Activated T-cell treated with anti-CD3 and anti-CD28 coated beads for 1 hour (primary cell): Measurements from ENCODE around the gene SLC6A12.

ENCODE experiments used
- DNase-seq: peaks from one replicate; pipeline ENCODE4 v3.0.0-alpha.2; 2020; ENCODE audit warnings: low read depth

SLC6A12 gene

DNA sequence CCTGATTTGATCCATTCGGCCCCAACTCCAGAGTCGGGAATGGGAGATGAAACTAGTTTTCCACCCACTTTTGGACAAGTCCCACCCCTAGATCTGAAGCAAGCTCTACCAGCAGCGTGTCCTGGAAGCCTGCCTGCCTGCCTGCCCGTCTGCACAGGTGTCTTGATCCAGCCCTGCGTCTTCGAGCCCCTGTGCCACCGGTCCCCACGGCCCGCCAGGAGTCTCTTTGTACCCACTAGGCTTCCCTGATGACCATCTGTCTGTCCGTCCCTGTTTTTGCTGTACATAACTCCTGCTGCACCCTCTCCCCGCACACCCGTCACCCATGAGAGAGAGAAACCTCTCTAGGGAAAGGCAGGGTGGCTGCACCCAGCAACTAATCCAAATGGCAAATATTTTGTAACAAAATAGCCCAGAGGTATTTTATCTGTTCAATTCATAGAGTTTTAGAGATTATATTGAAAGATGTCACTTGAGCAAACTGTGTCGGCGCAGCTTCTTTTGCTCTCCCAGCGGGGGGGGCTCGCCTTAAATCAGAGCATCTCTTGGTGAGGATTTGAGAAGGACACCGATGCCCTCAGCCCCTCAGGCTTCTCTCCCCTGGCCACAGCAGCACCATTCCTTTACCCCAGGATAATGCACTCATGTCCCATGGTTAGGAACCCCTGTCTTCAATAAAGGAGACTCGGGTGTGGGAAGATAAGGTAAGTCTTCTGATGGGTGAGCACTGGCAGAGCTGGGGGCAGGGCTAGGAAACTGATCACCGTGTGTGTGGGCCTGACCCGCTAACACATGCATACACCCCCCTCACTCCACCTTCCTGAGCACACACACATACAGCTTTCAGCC lies 35.8 kb downstream of the SLC6A12 start:
- no peak for DNase-seq

DNA sequence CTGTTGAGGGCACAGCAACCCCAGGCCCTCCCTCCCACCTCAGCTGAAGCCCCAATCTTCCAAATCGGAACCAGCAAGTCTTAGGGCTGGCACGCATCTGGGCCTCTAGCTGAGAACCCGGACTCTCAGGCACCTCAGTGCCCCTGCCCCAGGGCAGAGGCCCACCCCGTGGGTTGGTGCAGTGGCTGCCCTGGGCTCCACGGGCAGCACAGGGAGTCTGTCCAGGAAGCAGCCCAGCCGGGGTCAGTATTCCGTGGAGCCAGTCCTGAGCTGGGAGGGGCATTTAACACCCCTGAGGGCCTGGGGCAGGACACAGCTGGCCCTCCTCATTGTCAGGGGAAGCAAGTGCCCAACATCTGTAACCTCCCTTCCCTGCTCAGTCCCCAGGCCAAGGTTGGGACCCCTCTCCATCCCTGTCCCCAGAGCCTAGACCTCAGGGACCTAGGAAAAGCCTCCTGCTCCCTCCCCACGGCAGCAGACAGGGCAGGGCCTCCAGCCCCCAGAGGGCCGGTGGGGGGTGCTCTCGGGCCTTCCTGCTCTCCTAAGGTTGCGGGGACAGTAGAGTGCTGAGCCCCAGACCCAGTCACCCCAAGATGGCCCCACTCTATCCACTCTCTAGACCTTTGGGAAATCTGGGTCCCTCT lies 36.5 kb downstream of the SLC6A12 start:
- DNase-seq = no peak

DNA sequence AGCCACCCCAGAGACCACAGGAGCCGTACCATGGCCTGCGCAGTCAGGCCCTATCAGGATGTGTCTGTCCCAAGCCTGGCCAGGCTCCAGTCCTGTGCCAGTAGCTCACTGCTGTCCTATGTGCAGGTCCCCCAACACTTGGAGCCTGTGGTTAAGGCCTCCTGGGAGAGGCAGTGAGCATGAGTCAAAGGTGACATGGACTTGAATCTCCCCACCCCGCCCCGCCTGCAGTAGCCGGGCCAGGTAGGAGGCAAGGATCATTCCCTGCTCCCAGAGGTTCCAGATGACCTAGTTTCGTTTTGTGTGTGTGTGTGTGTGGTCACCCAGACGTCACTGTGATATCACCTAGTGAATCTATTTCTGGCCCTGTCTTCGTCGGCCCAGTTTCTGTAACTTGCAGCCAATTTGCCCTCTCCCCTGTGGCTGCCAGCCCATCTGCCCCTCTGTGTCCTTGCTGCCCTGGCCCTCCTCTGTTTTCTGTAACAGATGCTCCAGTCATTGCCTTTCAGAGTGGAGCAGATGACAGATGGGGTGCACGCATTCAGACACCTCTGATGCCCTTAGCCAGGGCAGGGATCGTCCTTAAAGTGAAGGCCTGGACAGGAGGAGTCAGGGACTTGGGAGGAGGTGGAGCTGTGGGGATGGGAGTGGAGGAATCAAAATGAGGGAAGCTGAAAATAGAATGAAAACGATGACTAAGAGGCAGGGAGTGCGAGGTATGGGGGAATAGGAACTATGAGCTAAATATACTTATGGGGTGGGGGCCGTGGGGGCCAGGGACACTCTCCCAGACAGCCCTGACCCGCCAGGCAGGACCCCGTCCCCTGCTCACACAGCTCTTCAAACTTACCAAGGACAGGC lies 37.4 kb downstream of the SLC6A12 start:
- DNase-seq = no peak

DNA sequence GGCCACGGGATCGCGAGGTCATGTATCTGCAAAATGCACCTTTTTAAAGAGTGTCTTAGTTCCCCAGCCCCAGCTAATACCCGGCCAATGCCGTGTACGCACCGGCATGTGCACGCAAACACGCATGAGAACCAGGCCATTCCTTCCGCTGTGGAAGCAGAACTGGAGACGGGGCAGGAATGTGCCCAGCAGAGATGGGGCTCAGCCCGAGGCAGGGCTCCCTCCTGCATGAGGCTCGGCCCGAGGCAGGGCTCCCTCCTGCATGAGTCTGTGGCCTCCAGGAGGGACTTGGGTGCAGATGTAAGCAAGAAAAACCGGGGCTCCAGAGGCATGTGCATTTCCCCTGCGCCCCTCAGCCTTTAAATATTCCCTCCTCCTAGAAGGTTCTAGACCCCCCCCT lies 38.2 kb downstream of the SLC6A12 start:
- DNase-seq = no peak

DNA sequence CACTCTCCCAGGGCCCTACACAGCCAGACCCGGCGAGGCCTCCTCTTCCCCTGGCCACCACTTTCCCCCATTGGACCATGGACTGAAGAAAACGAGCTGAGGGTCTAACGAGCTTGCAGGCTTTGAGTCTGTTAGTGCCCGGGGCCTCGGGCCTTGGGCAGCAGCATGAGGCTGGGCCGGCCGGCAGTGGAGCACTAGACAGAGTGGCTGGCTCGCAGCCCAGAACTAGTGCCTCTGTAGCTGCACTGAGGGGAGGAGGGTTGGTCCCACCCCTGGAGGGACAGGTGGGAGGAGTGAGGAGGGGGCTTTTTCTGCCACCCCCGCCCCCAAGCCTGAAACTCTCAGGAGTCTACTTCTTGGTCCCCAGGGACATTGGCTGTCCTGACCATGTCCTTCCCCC lies 38.7 kb downstream of the SLC6A12 start:
- no peak for DNase-seq

DNA sequence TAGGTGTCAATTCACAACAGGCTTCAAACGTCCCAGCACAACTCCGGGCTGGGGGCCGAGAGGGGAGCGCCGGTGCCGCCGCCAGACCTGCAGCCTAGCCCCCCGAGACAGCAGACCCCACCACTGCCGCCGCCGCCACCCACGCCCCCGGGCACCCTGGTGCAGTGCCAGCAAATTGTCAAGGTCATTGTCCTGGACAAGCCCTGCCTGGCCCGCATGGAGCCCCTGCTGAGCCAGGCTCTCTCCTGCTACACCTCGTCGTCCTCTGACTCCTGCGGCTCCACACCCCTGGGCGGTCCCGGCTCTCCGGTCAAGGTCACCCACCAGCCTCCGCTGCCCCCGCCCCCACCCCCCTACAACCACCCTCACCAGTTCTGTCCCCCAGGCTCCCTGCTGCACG lies 39.4 kb downstream of the SLC6A12 start:
- DNase-seq = no peak

DNA sequence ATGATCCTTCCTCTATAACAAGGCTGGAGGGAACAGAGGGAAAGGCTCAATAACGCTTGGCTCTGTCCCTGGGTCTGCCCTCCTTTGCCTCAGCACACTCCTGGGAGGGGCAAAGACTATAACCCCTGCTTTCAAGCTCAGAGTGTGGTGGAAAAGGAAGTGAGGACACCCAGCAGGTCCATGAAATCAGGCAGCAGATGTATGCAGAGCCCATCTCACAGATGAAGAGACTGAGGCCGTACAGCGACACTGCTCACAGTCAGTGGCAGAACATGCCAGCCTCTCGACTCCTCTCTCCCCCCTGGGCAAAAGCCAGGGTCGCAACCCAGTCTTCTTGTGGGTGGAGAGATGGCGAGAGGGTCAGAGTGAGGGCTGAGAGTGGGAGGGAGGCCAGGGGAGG lies 39.8 kb downstream of the SLC6A12 start:
- no peak for DNase-seq

DNA sequence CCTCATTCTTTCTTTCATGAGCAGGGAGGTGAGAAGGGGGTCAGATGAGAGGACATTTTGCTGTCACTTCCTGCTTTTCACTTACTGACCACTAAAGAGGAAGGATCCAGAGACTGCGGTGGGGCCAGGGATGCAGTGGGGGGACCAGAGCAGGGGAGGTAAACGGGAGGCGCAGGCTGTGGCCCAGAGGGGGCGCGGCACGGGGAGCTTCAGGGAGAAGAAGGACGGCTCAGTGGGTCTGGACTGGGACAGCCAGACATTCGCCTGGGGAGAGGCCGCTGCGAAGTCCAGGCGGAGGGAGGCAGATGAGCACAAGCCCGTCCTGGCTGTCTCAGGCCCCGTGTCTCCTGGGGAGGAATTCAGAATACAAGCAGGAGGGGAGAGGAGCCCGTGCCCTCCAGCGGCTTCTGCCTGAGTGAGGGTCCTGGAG lies 41.2 kb downstream of the SLC6A12 start:
- DNase-seq = no peak

DNA sequence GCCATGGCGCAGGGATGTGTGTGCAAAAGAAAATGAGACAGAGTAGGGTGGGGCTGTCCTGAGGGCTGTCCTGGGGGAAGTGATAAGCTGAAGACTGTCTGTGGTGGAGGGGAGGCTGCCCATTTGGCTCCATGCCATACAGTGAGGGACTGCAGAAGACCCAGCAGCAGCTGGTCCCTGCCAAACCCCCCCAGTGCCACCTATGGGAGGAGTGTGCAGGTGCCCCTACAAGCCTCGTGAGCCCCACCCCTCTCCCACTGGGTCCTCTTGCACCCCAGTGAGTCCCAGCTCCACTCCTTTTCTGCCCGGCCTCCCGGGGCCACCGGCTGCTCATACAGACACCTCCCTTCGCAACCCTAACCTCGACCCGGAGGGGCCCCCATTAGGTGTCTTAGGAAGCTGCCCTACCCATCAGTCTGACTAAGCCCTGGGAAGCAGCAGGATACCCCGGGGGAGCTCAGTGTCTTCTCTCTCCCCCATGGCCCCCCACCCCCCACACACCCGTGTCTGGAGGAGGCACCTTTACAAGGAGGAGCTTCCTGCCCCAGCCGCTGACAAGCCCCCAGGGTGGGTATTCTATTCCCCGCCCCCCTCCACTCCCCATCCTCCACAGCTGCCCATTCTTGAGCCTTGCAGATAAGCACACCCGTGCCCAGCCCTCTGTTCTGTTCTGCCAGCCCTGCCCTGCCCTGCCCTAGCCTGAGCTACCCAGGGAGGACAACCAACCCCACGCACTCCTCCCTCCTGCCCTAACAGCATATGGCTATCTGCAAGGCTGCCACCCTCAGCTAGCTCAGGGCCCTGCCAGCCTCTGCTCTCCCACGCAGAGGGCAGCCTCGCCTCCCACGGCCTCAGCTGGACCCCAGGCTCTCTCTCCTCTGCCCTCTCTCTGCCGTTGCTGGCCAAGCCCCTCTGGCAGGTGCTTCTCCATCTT lies 41.9 kb downstream of the SLC6A12 start:
- no peak for DNase-seq

DNA sequence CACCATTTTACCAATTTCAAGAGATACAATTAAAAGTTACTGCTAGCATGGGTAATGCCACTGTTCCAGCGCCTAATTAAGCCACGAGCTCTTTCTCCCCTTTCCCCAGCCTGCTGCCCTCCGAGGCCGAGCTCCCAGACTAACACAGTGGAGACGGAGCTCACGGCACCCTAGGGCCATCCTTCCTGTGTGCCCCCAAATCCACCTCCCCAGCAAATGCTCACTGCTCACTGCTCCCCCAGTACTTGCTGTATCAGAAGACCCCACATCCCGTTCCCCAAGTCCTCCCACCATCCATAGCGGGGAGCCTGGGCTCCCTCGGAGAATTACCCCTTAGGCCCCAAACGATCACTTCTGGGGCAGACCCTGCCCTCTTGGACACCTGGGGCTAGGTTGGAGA lies 42.7 kb downstream of the SLC6A12 start:
- no peak for DNase-seq

DNA sequence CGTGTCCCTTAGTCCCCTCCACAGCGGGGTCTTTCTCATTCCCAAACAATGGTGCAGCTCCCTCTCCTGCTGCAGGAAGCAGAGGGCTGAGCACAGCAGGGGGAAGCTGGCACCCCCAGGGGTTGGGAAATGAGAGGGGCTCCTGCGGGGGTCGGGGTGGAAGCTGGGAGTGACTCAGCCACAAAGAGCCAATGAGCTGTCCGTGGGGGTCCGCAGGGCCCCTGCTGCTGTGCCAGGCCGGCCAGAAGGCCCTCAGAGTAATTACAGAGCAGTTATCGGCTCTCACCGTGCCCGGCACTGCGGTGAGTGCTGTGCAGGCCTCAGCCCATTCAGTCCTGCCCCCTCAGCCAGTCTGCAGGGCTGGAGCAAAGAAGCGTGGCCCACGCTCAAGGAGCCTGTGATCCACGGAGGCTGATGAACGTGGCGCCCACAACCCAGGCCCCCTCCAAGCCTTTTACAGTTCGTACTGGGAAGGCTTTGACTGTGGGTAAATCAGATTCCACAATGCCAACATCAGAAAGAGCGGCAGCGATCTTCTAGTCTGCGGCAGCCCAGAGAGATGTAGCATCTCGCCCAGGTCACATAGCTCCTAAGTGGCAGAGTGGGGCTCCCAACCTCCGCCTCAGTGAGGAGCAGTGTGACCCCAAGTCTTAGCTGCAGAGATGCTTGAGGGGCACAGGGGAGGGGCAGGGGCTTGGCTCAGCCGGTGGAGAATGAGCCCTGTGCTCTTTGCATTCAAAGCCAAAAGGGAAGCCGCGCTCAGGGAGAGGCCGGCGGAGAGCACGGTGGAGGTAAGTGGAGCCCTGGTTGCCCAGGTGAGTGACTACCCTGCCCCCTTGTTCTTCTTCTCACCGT lies 43.4 kb downstream of the SLC6A12 start:
- DNase-seq = no peak

DNA sequence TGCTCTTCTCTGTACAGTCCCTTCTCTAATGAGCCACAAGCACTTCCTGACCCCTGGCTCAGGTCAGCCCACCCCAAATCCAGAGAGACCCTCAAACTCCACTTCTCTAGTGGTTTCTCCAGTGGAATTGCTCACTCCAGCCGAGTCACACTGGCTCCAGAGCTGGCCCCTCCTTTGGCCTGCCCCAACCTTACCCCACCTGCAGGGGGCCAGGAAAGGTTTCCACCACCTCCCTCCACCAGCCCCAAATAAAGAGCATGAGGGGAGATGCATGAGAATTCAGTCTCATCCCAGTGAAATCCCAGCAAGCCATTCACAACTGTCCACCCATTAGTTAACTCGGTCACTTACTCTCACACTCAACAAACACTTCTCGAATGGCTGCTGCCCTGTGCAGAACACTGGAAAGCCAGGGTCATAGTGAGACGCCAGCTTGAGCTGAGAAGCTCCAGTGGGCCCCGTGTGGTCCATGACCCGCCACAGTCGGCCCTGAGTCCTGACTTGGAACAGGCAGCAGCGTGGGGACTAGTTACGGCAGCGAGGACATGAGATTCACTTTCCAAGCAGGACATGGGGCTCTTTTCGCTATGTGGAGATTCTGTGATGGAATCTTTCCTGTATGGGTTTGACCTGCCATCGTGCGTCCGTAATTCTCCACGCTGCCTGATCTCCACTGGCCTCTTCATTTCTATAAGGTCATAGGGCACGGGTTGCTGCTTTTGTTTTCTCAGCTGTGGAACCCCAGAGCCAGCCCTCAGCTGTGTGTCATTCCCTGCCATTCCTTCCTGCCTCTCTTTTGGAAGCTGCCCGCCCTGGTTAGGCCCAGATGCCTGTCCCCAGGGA lies 44.2 kb downstream of the SLC6A12 start:
- no peak for DNase-seq

DNA sequence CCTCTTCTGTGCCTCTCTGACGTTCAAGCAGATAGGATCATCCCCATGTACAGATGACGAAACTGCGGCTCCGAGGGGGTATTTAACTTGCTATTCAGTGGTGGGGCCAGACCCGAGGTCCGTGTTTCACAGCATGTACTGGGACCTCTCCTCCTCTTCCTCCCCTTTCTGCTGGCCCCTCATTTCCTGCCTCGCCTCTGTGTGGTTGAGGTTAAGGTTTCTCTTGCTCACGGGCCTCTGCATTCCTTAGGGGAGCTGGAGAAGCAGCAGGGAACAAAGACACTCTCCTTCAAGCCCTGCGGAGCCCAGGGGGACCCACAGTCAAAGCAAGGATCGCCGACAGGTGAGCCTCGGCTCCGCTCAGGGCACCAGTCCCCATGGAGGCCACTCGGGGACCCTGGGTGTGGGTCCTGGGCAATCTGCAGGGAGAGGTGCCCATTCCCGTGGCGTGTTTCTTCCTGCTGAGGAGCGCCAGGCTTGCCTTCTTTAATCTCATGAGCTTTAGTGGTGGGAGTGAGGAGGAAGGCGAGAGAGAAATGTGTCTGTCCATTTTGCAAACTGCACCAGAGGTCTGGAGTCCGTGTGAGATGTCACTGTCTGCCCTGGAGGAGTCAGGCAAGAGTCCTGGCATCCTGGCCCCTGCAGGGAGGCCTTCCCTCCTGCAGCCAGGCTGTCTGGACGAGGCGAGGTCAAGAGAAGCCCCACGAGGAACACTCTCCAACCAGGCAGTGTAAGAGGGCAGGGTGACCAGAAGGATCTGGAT lies 45.0 kb downstream of the SLC6A12 start:
- DNase-seq = no peak

DNA sequence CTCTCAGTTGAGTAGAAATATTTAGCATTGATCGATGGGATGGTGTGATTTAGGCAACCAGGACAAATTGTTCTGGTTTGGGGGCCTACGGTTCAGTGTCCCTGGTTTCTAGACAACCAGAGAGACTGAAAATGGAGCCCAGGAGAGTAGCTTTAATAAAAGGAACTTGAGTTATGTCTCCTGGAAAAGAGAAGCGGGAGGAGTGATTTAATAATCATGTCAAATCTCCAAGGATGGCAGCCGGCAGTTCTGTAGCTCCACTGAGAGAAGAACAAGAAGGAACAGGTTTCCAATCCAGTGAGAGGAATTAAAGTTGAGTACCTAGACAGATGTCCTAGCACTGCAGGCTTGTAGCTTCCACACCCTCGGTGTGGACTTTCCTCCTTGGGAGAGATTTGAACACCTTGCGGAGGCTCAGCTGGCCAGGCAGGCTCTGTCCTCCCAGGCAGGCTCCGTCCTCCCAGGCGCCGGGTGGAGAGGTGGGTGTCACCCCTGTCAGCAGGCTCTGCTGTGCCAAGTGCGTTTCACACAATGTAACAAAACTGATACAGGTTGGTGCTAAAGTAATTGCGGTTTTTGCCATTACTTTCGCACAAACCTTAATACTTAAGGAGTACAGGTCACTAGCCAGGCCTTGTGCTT lies 45.9 kb downstream of the SLC6A12 start:
- no peak for DNase-seq

DNA sequence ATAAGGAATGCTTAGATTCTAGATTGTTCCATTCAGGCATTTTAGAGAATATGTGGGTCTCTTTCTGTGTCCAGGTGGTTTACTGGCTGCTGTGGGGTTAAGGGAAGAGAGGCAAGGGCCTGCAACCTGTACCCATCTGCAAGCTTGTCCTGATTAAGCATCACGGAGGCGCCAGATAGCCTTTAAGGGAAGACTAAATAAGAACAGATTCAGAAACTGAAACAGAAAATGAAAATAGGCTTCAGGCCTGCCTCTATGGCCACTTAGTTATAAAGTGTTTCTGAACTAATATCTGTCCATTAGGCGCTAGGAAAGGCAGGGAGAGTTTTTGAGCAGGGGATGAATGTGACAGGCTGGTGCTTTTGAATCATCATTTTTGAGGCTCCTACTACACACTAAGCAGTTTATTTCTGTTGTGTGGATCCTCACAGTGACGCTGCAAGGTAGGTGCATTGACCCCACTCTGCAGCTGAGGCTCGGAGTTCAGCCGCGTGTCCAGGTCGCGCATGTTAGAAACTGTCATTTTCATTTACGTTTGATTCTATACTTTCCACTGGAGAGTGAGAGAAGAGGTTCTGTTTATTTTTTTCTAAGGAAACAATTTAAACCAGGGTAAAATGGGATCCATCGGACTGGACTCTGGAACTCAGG lies 47.4 kb downstream of the SLC6A12 start:
- no peak for DNase-seq

DNA sequence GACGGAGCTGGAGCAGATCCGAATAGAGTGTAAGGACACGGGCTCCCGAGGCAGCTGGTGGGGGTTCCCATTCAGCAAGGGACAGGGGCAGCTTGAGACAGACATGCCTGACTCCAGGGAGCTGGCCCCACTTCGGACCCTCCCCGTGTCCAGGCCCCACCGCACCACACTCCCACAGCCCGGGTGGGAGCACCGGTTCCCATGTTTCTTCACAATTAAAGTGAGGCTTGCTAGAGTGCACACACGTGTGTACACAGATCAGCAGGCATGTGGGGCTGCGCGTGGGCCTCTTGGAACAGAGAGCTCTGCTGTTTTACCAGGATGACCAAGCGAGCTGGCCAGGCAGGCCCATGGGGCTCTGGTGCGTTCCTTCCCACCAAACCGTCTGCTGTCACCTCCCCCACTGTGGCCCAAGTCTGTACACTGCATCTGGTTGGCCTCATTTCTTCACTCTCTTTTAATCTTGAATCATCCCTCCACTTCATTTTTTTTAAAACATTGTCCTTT lies 48.0 kb downstream of the SLC6A12 start:
- no peak for DNase-seq

DNA sequence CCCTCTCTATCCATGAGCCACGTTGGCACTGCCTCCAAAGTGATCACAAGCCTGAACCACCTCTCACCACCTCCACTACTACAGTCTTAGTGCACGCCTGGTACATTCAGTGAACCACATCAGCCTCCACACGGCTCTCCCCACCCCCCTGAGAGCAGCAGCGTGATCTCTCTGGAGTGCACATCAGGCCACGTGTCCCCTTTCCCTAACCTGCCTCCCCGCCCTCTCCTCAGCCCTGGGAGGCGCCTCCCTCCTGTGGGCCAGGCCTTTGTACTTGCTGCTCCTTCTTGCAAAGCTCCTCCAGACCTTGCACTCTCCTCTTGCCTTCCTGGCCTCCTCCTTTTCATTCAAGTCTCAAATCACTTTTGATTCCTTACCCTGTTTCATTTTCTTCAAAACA lies 49.8 kb downstream of the SLC6A12 start:
- DNase-seq = no peak
